NCI-H1436 (cell line): ENCODE data around the gene APOL1.
"Not testable (repeated sequence)": the region's sequence is repeated elsewhere in the genome, so short reads cannot be mapped to it uniquely, and the experiment has no call there.

Experiments used
- DNase-seq: peaks from one replicate; lab custom pipeline; 2025; lab: John Stamatoyannopoulos, UW

Gene APOL1

GRCh38 chr22:36267058-36267457 is 14.1 kb downstream of the APOL1 start:
- DNase-seq, result no peak

GRCh38 chr22:36267896-36268485 is 15.1 kb downstream of the APOL1 start:
- DNase-seq, result no peak

GRCh38 chr22:36271231-36271630 is 18.3 kb downstream of the APOL1 start:
- DNase-seq, result not testable (repeated sequence)

- not testable (repeated sequence) for DNase-seq
These were observed 19.0 kb downstream of the APOL1 start for GRCh38 chr22:36271951-36272350.

- DNase-seq, result no peak
These were observed 21.6 kb downstream of the APOL1 start for GRCh38 chr22:36274531-36274930.

GRCh38 chr22:36277482-36278291 is 24.8 kb downstream of the APOL1 start:
- DNase-seq, result peak; percentile 46

GRCh38 chr22:36279219-36279666 is 26.3 kb downstream of the APOL1 start:
- no peak for DNase-seq

GRCh38 chr22:36280379-36280778 is 27.4 kb downstream of the APOL1 start:
- no peak for DNase-seq

GRCh38 chr22:36281781-36282327 is 28.9 kb downstream of the APOL1 start:
- no peak for DNase-seq

- DNase-seq, result no peak
These were observed 29.4 kb downstream of the APOL1 start for GRCh38 chr22:36282328-36282831.

GRCh38 chr22:36284171-36284571 is 31.2 kb downstream of the APOL1 start:
- DNase-seq, result no peak

GRCh38 chr22:36285017-36285416 is 32.1 kb downstream of the APOL1 start:
- DNase-seq, result no peak

GRCh38 chr22:36285545-36285944 is 32.6 kb downstream of the APOL1 start:
- DNase-seq, result no peak

- DNase-seq, result peak; percentile 50
These were observed 33.4 kb downstream of the APOL1 start for GRCh38 chr22:36286096-36286957.

GRCh38 chr22:36287881-36288515 is 35.1 kb downstream of the APOL1 start:
- no peak for DNase-seq

- DNase-seq, result no peak
These were observed 35.9 kb downstream of the APOL1 start for GRCh38 chr22:36288571-36289405.

GRCh38 chr22:36289406-36289870 is 36.5 kb downstream of the APOL1 start:
- DNase-seq, result no peak

GRCh38 chr22:36289948-36290371 is 37.0 kb downstream of the APOL1 start:
- not testable (repeated sequence) for DNase-seq

GRCh38 chr22:36290391-36291075 is 37.6 kb downstream of the APOL1 start:
- not testable (repeated sequence) for DNase-seq
